ENCODE data around the gene CCDC186.

- no peak for TF ChIP-seq CTCF (IDR thresholded peaks at IDR 0.05)
- no peak for TF ChIP-seq EZH2phosphoT487 (IDR thresholded peaks at IDR 0.05)
Observed at GRCh38 chr10:114188001-114188400, 14.0 kb upstream of the CCDC186 start.
